Pulmonary artery endothelial cell (primary cell): ENCODE data around the gene MOCS1. TPM values are rescaled to one million over a fixed set of nuclear protein-coding genes. Genes with fewer than 3 reads are reported as not detected.
"Not testable (repeated sequence)": the region's sequence is repeated elsewhere in the genome, so short reads cannot be mapped to it uniquely, and the experiment has no call there.

Source experiments
- DNase-seq: peaks from one replicate; pipeline ENCODE4 v3.0.0-alpha.2; 2011; ENCODE audit warnings: low read depth, low spot score
- total RNA-seq: library from RNA; depleted of rRNA; stranded (reverse); fragments of >200 nt; gene quantifications from 2 replicates; pipeline ENCODE4 v1.2.3, GENCODE V29; 2014

MOCS1 gene
- 12.4 and 13.5 TPM in 2 replicates for total RNA-seq

DNA sequence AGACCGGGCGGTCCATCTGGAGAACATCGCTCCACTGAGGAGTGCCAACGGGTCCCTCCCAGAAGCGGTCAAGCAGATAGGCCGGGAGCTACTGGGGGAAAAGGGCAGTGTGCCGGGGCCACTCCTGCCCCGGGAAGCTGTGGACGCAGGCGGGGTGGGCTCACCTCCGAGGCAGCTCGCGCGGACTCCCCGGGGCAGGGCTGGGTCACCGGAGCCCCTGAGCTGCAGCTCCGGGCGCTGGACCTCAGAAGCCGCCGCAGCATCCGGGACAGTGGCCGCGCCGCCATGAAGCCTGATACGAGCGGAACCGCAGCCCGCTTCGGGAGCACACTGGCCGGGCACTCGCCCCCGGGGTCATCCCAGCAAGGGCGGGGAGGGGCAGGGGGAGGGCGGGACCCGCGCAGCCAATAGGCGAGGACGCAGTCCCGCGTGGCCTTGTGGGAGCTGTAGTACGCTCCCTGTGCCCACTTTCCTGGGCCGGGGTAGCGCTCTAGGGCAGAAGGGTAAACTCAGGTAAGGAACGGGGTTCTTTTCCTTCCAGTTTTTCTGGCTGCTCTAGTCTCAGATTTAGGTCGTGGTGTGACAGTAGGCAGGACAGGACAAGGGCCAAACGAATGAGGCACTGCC, at the start of gene MOCS1:
TSS of gene MOCS1 (minus strand) at position 332 of the 627 bp plus-strand sequence. CDS start at position 287, 45 bp downstream.
- DNase-seq, result peak; percentile 8

DNA sequence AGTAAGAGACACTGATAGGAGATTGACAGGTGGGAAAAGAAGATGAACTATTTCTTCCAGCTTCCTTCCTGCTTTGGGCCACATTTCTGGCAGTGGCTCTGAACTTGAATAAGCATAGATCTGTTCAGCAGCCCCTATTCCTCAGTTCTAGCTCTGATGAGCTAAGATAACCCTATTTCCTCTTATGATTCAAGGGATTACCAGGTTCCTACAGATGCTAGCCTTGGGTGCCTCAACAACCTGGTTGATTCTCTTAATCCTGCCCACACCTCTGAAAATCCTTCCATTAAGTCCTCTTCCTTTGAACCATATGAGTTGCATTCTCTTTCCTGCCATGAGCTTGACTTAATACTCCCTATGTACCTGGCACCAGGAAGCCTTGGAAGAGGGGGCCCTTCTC, 49.8 kb upstream of the MOCS1 start:
- DNase-seq, result no peak

DNA sequence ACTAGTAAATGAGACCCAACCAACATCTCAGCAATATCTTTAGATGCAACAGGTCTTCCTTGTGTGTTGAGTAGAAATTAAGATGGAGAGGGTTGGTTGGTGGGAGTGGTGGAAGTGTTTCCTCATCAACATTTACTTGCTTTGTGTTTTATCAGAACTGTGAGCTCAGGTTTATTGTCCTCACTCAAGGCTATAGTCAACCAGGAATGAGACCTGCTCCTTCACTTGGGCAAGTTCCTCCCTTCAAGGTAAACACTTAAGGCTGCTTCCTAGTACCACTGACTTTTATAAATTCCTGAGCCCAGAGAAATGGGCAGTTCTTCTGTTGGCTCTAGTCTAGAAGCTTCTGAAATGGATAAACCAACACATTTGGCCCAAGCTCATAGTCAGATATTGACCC, 48.9 kb upstream of the MOCS1 start:
- no peak for DNase-seq

DNA sequence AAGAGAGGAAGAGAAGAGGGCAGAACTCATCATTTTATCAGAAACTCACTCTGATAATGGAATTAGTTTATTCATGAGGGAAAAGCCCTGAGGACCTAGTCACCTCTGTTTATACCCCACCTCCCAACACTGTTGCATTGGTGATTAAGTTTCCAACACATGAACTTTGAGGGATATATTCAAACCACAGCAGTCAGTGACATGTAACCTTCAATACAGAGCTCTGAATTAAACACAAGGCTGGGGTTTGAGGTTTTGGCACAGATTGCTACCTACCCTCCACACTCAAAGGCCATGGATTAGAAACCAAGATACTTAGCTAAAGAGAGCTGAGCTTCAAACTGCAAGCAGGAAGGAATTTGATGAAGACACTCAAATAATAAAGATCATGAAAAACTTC, 48.5 kb upstream of the MOCS1 start:
- no peak for DNase-seq

DNA sequence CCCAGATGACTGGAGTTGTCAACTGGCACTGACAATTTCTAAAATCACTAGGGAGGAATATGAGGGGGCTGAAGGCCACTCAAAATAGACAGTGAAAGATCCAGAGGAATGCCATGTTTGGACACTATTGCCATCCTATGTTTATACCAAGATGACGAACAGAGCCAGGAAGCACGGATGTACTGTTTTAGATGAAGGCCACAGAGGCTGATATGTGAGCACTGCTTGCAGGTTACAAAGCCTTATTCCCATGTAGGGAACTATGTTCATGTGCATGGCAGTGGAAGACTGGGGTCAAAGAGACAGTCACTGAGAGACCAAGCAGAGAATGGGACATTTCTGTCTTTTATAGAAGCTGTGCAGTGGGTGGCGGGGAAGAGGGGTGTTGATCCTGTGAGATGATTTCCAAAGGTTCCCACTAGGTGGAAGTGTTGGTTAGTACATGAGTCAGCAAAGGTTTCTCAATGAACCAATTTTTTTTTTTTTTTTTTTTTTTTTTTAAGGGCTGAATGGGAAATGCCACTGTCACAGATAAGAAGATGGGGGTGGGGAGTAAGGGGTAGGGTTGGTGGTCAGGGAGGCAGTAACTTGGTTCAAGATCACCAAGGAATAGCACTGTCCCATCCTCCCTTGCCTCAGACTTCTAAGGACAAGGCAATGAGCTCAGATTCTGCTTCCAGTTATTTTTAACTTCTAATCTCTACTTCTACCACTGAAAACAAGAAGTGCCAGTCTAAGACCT, 46.7 kb upstream of the MOCS1 start:
- DNase-seq, result no peak

DNA sequence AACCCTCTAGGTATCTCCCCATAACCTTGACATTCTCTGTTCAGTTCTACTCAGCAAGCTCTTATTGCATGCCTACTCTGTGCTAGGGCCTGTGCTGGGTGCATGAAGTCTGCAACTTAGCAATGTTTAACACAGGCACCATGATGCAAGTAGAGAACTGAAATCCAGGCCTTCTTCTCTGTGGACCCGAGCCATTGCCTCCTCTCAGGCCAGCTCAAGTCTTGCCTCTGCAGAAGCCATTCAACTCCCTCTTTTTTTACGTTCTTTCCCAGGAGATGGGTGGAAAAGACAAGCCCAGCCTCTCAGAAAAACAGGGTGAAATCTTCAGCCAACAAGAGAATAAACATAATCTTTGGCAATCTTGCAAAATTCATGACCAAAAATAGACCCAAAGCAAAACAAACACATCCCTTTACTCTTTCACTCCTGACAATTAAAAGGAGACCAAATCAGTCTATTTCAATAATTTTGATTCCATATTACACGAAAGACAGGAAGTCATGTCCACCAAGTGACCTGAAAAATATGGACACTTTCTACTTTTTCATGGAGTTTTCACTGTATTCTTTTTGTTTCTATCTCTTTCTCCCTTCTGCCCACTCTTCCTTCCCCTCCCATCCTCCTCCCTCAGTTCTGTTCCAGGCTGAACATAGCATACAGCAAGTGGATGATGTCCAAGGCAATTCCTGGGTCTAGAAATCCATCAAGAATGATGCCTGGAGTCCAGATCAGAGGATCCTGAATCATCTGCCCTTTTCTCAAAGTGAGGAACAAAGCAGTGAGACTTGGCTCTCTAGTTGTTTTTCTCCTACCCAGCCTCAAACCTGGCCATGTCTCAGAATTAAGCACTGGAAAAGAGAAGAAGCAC, 45.4 kb upstream of the MOCS1 start:
- DNase-seq, result no peak

DNA sequence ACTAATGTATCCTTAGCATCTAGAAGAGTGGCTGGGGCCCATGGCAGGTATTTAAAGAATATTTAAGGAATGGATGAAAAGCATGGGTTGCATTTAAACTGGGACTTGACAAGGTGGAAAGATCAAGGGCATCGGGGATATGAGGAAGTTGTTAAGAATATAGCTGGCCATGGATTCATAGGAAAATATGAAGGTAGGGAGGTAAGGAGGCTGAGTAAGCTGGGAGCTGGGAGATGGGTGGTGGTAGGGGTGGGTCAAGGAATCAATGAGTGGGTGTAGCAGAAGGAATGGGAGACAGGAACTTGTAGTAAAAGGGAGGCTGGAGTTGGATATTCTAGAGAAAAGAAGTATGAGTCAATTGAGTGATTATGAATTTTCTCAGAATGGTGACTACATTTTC, 44.0 kb upstream of the MOCS1 start:
- no peak for DNase-seq

DNA sequence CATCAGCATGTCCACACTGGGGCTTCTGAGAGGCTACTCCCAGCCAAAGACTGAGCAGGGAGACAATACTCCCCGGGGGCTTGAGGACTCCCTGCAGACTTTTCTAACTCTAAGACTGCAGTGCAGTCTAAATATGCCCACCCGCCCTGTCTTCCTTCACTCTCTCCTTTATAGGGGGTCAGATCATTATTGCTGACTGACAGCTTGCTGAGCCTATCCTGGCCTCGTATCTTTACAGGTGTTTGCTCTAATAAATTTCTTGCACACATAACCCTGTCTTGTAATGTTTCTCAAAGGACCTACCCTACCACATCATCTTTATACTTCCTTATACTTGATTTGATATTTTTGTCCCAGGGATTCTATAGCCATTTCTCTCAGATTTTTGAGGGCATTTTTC, 39.4 kb upstream of the MOCS1 start:
- DNase-seq, result no peak

DNA sequence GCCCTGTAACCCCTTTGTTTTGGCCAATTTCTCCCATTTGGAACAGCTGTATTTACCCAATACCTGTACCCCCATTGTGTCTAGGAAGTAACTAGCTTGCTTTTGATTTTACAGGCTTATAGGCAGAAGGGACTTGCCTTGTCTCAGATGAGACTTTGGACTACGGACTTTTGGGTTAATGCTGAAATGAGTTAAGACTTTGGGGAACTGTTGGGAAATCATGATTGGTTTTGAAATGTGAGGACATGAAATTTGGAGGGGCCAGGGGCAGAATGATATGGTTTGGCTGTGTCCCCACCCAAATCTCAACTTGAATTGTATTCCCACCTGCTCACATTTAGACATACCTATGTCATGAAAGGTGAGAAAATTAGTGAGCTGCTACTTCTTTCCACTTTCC, 38.5 kb upstream of the MOCS1 start:
- DNase-seq, result not testable (repeated sequence)

DNA sequence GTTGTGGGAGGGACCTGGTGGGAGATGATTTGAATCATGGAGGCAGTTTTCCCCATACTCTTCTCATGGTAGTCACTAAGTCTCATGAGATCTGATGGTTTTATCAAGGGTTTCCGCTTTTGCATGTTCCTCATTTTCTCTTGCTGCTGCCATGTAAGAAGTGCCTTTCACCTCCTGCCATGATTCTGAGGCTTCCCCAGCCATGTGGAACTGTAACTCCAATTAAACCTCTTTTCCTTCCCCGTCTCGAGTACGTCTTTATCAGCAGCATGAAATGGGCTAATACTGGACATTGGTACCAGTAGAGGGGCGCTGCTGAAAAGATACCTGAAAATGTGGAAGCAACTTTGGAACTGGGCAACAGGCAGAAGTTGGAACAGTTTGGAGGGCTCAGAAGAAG, 36.9 kb upstream of the MOCS1 start:
- DNase-seq, result not testable (repeated sequence)

DNA sequence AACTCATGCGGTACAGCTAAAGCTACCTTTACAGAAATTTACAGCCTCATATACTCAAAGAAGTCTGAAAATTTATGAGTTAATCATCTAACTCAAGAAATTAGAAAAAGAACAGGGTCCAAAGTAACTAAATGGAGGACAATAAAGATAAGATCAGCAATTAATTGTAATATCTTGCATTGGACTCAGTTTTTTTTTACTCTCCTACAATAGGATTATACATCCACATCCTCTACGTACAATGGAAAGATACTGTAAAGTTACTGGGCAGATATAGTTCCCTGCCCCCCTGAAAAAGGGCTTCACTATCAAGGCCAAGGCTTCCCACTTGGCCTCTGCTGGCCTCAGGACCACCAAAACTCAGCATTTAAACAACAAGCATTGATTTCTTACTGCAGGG, 31.5 kb upstream of the MOCS1 start:
- no peak for DNase-seq

DNA sequence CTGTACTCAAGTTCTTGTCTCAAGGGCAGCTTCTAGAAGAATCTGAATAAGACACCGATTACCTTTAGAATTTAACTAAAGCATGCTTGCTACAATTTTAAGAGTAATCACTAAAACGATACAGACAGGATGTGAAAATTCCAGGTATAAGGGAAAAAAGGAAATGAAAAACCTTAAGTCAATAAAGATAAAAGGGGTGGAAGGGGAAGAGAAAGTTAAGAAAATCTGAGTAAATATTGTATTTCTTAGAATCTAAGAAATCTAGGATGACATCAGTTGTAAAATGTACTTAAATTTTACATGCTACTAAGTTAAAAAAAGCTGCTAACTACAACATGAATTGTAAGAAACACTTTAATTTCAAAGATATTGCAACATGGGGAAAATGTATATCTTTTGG, 30.3 kb upstream of the MOCS1 start:
- no peak for DNase-seq

DNA sequence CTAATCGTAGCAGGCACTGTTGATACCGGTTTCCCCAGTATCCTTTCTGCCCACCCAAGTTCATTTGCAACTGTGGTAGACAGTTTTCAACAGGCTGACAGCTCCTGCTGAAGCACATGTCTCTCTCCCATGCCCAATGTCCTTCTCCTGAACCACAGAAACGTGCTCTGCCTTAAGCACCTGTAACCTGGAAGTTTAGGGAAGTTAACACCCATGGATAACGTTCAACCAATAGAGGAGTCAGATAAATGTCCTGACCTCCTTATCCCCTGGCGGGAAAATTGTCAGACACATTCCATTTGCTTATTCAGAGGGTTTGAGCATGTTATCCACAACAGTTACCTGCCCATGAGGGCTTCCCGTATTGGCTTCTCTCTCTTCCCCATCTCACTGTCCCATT, 29.8 kb upstream of the MOCS1 start:
- DNase-seq, result no peak

DNA sequence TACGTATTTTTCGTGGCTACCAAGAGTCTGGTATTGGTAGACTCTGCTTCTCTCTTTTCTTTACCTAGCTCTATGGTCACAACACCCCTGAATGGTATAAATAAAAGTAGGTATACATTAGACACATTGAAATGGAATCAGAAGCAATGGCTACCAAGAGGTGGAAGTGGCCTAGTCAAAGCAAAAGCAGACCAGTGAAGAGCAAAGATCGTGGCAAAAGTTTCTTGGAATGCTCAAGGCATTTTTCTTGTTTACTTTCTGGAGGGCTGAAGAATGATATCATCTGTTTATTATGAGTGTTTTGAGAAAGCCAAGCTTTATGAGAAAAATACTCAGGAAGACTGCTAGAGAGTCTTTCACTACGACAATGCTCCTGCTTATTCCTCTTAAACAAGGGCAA, 28.6 kb upstream of the MOCS1 start:
- no peak for DNase-seq

DNA sequence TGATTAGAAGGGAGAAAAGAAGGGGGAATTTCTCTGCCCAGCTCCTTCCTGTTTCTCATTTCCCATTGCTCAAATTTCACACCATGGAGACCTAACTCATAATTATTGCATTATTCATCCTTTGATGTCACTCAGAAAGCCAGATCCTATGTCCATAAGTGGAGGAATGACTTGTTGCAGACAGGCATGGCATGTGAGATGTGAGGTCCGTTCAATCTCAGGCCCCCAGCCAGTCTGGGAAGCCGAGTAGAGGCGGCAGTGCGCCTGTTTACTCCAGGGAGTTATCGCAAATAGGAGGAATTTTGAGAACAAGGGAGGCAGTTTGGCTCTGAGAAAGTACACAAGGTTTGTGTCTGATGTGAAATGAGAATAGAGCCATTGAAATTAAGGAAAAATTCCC, 26.9 kb upstream of the MOCS1 start:
- no peak for DNase-seq

DNA sequence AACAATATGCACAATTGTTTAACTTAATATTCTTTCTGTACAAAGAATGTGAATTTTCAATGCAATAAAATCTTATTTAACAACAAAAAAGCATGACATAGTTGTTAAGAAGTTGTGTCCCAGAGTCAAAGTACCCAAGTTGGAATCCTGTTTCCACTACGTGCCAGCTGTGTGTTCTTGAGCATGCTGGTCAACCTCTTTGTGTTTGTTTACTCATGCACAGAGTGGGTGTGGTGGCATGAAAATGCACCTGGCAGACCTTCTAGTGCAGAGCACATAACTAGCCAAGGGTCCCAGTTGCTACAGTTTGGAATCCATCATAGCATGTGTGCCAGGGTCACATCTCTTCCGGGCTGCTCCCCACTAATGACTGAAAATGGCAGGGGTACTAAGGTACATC, 24.7 kb upstream of the MOCS1 start:
- DNase-seq, result no peak

DNA sequence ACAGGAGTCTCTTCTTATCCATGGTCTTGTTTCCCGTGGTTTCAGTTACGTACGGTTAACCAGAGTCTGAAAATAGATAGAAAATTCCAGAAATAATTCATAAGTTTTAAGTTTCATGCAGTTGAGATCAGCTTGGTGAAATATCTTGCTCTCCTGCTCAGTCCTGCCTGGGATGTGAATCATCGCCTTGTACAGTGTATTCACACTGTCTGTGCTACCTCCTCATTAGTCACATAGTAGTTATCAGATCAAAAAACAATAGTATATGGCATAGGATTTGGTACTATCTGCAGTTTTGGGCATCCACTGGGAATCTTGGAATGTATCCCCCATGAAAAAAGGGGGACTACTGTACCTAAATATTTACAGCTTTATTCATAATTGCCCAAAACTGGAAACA, 22.7 kb upstream of the MOCS1 start:
- no peak for DNase-seq

DNA sequence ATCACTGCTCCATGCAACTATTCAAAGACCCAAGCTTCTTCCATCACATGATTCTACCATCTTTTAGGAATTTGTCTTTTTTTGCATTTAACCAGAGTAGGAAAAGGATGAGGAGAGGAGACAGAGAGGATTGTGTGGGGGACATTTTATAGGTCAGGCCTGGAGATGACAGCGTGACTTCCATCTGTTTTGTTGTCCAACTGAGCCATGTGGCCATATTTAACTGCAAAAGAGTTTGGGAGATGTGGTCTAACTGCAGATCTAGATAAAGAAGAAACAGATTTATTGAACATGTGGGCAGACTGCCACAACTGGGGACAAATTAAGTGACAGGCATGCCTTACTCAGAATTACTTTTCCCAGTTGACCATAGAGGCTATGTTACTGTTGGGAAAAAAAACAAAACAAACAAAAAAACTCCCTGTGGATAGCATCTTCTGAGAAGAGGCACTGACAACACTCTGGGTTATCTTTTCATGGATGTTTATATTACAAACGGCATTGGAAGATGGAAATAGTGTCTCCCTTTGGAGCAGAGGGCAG, 18.9 kb upstream of the MOCS1 start:
- no peak for DNase-seq

DNA sequence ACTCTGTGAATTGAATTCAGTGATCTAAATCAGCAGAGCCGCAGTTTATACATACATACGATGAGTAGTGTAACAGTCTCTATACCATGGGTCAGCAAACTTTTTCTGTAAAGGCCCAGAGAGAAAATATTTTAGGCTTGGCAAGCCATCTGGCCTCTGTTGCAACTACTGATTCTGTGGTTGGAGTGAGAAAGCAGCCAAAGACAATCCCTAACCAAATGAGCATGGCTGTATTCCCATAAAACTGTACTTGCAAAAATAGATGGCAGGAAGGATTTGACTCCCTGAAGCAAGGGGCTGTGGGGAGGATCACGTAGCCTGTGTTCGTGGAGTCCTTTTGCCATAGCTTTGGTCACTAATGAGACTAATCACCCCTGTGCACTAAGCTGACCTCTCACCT, 17.9 kb upstream of the MOCS1 start:
- DNase-seq, result no peak

DNA sequence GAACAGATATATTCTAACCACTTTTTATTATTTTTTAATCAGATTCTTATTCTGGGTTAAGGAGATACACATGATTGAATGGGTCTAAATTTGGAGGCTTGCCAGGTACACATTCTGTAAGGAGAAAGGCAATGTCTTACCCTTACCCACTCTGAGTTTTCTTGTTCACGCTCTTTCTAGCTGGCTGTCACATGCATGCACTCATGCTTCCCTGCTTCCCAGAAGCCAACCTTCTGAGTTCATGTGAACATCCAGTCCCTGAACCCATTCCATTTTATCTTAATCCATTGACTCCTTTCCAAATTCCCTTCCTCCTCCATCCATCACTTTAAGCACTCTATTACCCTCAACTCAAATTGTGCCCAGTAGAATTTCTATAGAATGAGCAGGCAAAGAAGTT, 17.5 kb upstream of the MOCS1 start:
- no peak for DNase-seq

DNA sequence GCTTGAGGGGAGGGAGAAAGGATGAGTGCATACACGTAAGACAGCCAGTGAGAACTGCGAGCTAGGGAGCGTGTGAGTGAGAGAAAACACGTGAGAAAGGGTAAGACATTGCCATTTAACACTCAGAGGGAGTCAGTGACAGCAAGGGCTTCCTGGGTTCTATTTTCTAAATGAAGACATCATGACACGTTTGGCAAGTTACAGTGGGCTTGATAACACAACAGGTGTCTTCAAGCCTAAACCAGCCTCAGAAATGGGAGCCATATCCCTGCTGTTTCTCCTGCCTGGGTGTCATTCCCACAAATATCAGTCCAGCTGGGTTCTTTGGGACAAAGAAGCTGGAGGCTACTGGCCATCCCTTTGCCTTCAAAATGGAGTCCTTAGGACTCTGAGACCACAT, 16.9 kb upstream of the MOCS1 start:
- no peak for DNase-seq

DNA sequence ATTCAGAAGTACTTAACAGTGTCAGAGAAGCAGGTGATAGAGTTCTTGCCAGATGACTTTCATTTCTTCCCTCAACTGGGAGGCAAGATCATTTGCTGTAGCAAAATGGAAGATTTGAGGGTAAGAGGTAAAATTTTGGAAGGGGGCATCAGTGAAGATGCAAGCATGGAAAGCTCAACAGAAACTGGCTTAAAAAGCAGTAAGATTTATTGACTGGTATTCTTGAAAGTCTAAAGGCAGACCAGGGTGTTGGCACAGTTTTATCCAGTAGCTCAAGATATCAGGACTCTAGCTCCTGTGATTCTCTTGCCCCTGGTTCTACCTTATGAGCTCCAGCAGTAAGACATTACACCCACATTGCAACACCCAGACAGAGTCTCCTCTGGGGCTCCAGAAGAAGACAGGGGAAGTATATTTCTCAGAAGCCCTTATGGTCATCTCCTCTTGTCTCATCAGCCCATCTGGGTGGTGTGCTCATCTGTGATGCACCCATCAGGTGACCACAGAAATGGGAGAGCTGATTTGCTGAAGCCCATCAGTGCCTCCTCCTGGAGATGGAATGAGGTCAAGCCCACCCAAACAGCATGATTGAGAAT, 16.0 kb upstream of the MOCS1 start:
- no peak for DNase-seq
